Stomach (tissue), 4 donors: Measurements from ENCODE around the gene LRGUK.

Experiments used
- CTCF ChIP-seq, 7 experiments: fragments of 450-650 bp in 4 of 7; fragments of 200-600 bp in 3 of 7; sonication (generic) in 3 of 7; IDR thresholded peaks; one replicate each; pipeline ENCODE4 v1.5.1; 2016 to 2019; ENCODE audit warnings: antibody characterized with exemption in 7 of 7, control low read depth in 2 of 7, mild to moderate bottlenecking in 1 of 7
- POLR2A ChIP-seq, 4 donors: fragments of 450-650 bp; IDR thresholded peaks; one replicate each; pipeline ENCODE4 v1.6.1; 2016; ENCODE audit warnings: antibody characterized with exemption in 4 of 4, control low read depth in 2 of 4, mild to moderate bottlenecking in 1 of 4, moderate library complexity in 1 of 4
- POLR2AphosphoS5 ChIP-seq, 3 donors: sonication (generic); formaldehyde crosslinking; IDR thresholded peaks; one replicate each; pipeline ENCODE4 v1.6.1; 2016; ENCODE audit warnings: antibody characterized with exemption in 3 of 3

- no peak for TF ChIP-seq POLR2A (IDR thresholded peaks at IDR 0.05)
- TF ChIP-seq CTCF (IDR thresholded peaks at IDR 0.05): no peak
- no peak for TF ChIP-seq POLR2AphosphoS5 (IDR thresholded peaks at IDR 0.05)
Measured at GRCh38 chr7:134105841-134106240, 21.3 kb upstream of the LRGUK start.
